Measurements from ENCODE around the gene FNBP1L. TPM values are rescaled to one million over a fixed set of nuclear protein-coding genes. Genes with fewer than 3 reads are reported as not detected.

Gene FNBP1L
- total RNA-seq, 1 experiment from 2014 or later: 119 TPM

- Histone ChIP-seq H2BK120ac (ENCODE audit: low read depth, low read length, poor library complexity, severe bottlenecking) (no peak overlapping the region), H3K27ac (ENCODE audit: insufficient read length, low read depth, low read length) (no peak overlapping the region), H3K79me2 (ENCODE audit: insufficient read depth, low read length) (no peaks in the 10 kb centered on the region; the same call in 1 of the 2 replicates)
Observed at GRCh38 chr1:93603601-93604000, 155.7 kb downstream of the FNBP1L start.

More at GRCh38 chr1:93603601-93604000, 155.7 kb downstream of the FNBP1L start:
- Histone ChIP-seq H4K8ac (replicated peaks; ENCODE audit: insufficient read length, low read depth, low read length) (no peak overlapping the region), H3T11ph (ENCODE audit: low read length) (no peak overlapping the region), H3K9ac (ENCODE audit: extremely low read depth, insufficient read length, low read length) (no peak overlapping the region), H3K27me3 (ENCODE audit: insufficient read depth, low read length) (no peaks in the 10 kb centered on the region), H4K20me1 (ENCODE audit: control insufficient read depth, insufficient read depth, insufficient read length) (no peaks in the 10 kb centered on the region), H2AK5ac (ENCODE audit: insufficient read length, low read length) (no peak overlapping the region), H3K79me1 (ENCODE audit: insufficient read depth, low read depth, low read length, poor library complexity, severe bottlenecking) (no peaks in the 10 kb centered on the region), H3K23me2 (ENCODE audit: insufficient read length, low read depth, low read length, poor library complexity, severe bottlenecking) (no peaks in the 10 kb centered on the region), H2BK20ac (ENCODE audit: low read depth, low read length, poor library complexity, severe bottlenecking) (no peak overlapping the region), H3K56ac (ENCODE audit: insufficient read length, low read depth, low read length) (no peak overlapping the region), H2AFZ (ENCODE audit: low read length) (no peak overlapping the region), H4K5ac (ENCODE audit: insufficient read length, low read depth, low read length) (no peak overlapping the region), H3K4me2 (ENCODE audit: insufficient read depth, insufficient read length, low read length) (no peak overlapping the region), H2BK15ac (ENCODE audit: low read depth, low read length) (no peak overlapping the region), H4K91ac (ENCODE audit: insufficient read length, low read depth, low read length) (no peak overlapping the region), H3K14ac (ENCODE audit: insufficient read depth, low read length) (no peak overlapping the region), H3K9me3 (ENCODE audit: control insufficient read depth, low read depth, low read length) (no peaks in the 10 kb centered on the region), H3K18ac (ENCODE audit: insufficient read length, low read depth, low read length) (no peak overlapping the region), H3K4ac (ENCODE audit: low read depth, low read length) (no peak overlapping the region), H2BK12ac (ENCODE audit: insufficient read length, low read depth, low read length) (no peak overlapping the region), H3K4me1 (ENCODE audit: insufficient read depth, low read length) (0 out of 2 replicates have a peak, but pooled peaks cover 3% of the 10 kb centered on the region), H3K23ac (ENCODE audit: insufficient read length, low read depth, low read length) (no peak overlapping the region), H2BK5ac (ENCODE audit: insufficient read length, low read length) (no peak overlapping the region)
- Mint-ChIP-seq H3K4me1 (peaks cover 16 to 21% of the 10 kb centered on the region in 2 experiments), H3K9me3 (no peaks in the 10 kb centered on the region; a peak in 1 of 5 replicates), H3K36me3 (ENCODE audit: insufficient read depth in 1 of 3, low read depth in 3 of 3) (no peaks in the 10 kb centered on the region; a peak in 1 of 7 replicates), H3K27me3 (ENCODE audit: low read depth) (no peaks in the 10 kb centered on the region), H3K4me3 (no peak overlapping the region), H3K27ac (no peak overlapping the region)
- no peak for DNase-seq
- no CpG with 5 or more reads among the region's 4 CpGs for WGBS (ENCODE audit: extremely low coverage, insufficient read length, low lambda C conversion rate)
- no peak for TF ChIP-seq CTCF (conservative IDR thresholded peaks at IDR 0.05)

Other genes starting within 250 kb of the FNBP1L start
- 87.3 TPM in 2 replicates for gene DR1, start 102.2 kb upstream of the FNBP1L start, total RNA-seq (2021)
- gene BCAR3, start 233.7 kb downstream of the FNBP1L start, total RNA-seq (2021): 4.9 and 5.6 TPM in 2 replicates